ENCODE data around the gene TACR1. TPM values are rescaled to one million over a fixed set of nuclear protein-coding genes. Genes with fewer than 3 reads are reported as not detected.

Gene TACR1
- total RNA-seq, 2 experiments from 2014 or later: not detected

DNA sequence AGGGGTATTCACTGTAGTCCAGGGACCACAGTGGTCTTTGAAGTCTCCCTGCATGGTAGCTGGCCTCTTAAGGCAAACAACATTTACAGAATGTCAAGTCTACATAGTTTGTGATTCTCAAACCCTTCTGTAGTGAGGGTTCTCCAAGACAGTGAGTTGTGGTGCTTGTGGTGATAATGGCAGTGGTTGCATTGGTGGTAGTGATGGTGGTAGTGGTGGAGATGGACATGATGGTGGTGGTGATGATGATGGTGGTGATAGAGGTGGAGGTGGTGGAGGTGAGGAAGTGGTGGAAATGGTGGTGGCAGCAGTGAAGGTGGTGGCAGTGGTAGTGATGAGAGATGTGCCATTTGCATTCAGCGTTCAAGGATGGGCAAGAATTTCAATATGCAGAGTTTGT is 104.9 kb downstream of the TACR1 start:
- Mint-ChIP-seq H3K4me1 (ENCODE audit: low read depth) (no peaks in the 10 kb centered on the region), H3K27ac (no peak overlapping the region), H3K9me3 (no peaks in the 10 kb centered on the region), H3K4me3 (no peak overlapping the region), H3K36me3 (ENCODE audit: low read depth) (no peaks in the 10 kb centered on the region), H3K27me3 (ENCODE audit: low read depth) (no peaks in the 10 kb centered on the region)
- intact Hi-C loops (cut with micrococcal nuclease): no loop called here
- CTCF ChIA-PET: interaction anchor here (0.7 kb wide), 1 partner anchor 619 kb away, joined by 3 read pairs; no protein-coding TSS in a partner anchor
- DNase-seq: no peak

GRCh38 chr2:75090770-75091515 is 108.4 kb downstream of the TACR1 start:
- CTCF ChIA-PET: no interaction called here
- DNase-seq: no peak
- no peaks in the 10 kb centered on the region for H3K36me3 Mint-ChIP-seq (ENCODE audit: low read depth)
- intact Hi-C loops (cut with micrococcal nuclease): no loop called here
- H3K4me1 Mint-ChIP-seq (ENCODE audit: low read depth): no peaks in the 10 kb centered on the region
- no peak overlapping the region for H3K27ac Mint-ChIP-seq
- H3K9me3 Mint-ChIP-seq: no peaks in the 10 kb centered on the region
- H3K27me3 Mint-ChIP-seq (ENCODE audit: low read depth): no peaks in the 10 kb centered on the region
- no peak overlapping the region for H3K4me3 Mint-ChIP-seq

- CTCF ChIA-PET: interaction anchor here (0.9 kb wide), 1 partner anchor 15 kb away, joined by 3 read pairs; no protein-coding TSS in a partner anchor
- Mint-ChIP-seq H3K36me3 (ENCODE audit: low read depth) (no peaks in the 10 kb centered on the region), H3K27me3 (ENCODE audit: low read depth) (no peaks in the 10 kb centered on the region), H3K27ac (no peak overlapping the region), H3K4me3 (no peak overlapping the region), H3K4me1 (ENCODE audit: low read depth) (no peaks in the 10 kb centered on the region), H3K9me3 (no peaks in the 10 kb centered on the region)
- DNase-seq: no peak
- intact Hi-C loops (cut with micrococcal nuclease): no loop called here
These were observed 109.8 kb downstream of the TACR1 start for GRCh38 chr2:75089471-75089870.

- intact Hi-C loops (cut with micrococcal nuclease): no loop called here
- DNase-seq: no peak
- Mint-ChIP-seq H3K36me3 (ENCODE audit: low read depth) (no peaks in the 10 kb centered on the region), H3K4me1 (ENCODE audit: low read depth) (no peaks in the 10 kb centered on the region), H3K27me3 (ENCODE audit: low read depth) (no peaks in the 10 kb centered on the region), H3K4me3 (no peak overlapping the region), H3K27ac (no peak overlapping the region), H3K9me3 (no peaks in the 10 kb centered on the region)
- CTCF ChIA-PET: interaction anchor here (0.6 to 0.9 kb wide), 2 partner anchors 14 to 89 kb away, joined by 3 read pairs; no protein-coding TSS in a partner anchor
These were observed 110.5 kb downstream of the TACR1 start for GRCh38 chr2:75088791-75089190.

- no peak overlapping the region for H3K4me3 Mint-ChIP-seq
- H3K27me3 Mint-ChIP-seq (ENCODE audit: low read depth): no peaks in the 10 kb centered on the region
- intact Hi-C loops (cut with micrococcal nuclease): no loop called here
- no peak overlapping the region for H3K27ac Mint-ChIP-seq
- DNase-seq: no peak
- H3K9me3 Mint-ChIP-seq: no peaks in the 10 kb centered on the region
- H3K4me1 Mint-ChIP-seq (ENCODE audit: low read depth): no peaks in the 10 kb centered on the region
- CTCF ChIA-PET: no interaction called here
- H3K36me3 Mint-ChIP-seq (ENCODE audit: low read depth): no peaks in the 10 kb centered on the region
These were observed 111.6 kb downstream of the TACR1 start for GRCh38 chr2:75087736-75088135.

DNA sequence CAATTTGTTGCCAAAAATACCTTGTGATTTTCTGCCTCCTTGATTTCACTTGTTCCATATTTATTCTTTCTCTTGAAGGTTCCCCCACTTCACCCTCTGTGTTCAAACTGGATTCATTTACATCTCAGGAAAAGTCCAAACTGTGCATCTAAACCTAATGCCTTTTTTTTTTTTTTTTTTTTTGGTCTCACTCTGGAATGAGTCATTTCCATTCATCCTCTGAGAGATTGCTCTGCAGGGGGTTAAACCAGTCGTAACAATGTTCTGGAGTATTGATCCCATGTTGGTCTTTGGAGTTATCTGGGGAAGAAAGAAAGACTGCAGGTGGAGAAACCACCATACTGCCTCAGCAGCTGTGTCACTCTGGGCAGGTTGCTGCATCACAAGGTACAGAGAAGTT is 119.7 kb downstream of the TACR1 start:
- Mint-ChIP-seq H3K27me3 (ENCODE audit: low read depth) (no peaks in the 10 kb centered on the region), H3K27ac (no peak overlapping the region), H3K4me1 (ENCODE audit: low read depth) (no peaks in the 10 kb centered on the region), H3K36me3 (ENCODE audit: low read depth) (peaks cover 7% of the 10 kb centered on the region), H3K9me3 (peaks cover 4% of the 10 kb centered on the region), H3K4me3 (no peak overlapping the region)
- CTCF ChIA-PET: no interaction called here
- intact Hi-C loops (cut with micrococcal nuclease): no loop called here
- no peak for DNase-seq

DNA sequence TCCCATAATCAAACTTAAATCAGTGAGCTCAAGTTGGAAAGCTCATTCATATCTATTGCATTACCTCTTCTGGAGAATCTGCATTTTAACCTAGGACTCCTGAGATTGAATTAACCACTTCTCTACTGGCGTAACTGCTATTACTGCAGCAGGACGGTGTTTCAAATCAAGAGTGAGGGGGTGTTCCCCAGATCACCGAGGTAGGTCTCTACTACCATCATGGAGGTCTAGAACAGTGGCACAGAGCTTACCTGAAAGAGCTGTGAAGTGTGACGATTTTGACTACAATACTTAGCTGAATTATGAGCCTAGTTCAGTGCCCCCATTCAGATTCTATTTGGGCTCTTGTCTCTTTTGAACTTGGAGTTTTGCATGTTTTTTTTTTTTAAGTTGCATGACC is 121.4 kb downstream of the TACR1 start:
- intact Hi-C loops (cut with micrococcal nuclease): no loop called here
- DNase-seq: no peak
- Mint-ChIP-seq H3K36me3 (ENCODE audit: low read depth) (peaks cover 7% of the 10 kb centered on the region), H3K9me3 (peaks cover 4% of the 10 kb centered on the region), H3K27me3 (ENCODE audit: low read depth) (no peaks in the 10 kb centered on the region), H3K27ac (no peak overlapping the region), H3K4me1 (ENCODE audit: low read depth) (no peaks in the 10 kb centered on the region), H3K4me3 (no peak overlapping the region)
- CTCF ChIA-PET: interaction anchor here (1.2 kb wide), 1 partner anchor 10 kb away, joined by 3 read pairs; no protein-coding TSS in a partner anchor

GRCh38 chr2:75076088-75076487 is 123.2 kb downstream of the TACR1 start:
- H3K9me3 Mint-ChIP-seq: no peaks in the 10 kb centered on the region
- no peak overlapping the region for H3K27ac Mint-ChIP-seq
- H3K4me3 Mint-ChIP-seq: no peak overlapping the region
- intact Hi-C loops (cut with micrococcal nuclease): no loop called here
- no peaks in the 10 kb centered on the region for H3K27me3 Mint-ChIP-seq (ENCODE audit: low read depth)
- H3K4me1 Mint-ChIP-seq (ENCODE audit: low read depth): no peaks in the 10 kb centered on the region
- peaks cover 1% of the 10 kb centered on the region for H3K36me3 Mint-ChIP-seq (ENCODE audit: low read depth)
- CTCF ChIA-PET: interaction anchor here (1.3 to 2.0 kb wide), 2 partner anchors 10 to 12 kb away, joined by 4 to 8 read pairs; no protein-coding TSS in a partner anchor
- no peak for DNase-seq

DNA sequence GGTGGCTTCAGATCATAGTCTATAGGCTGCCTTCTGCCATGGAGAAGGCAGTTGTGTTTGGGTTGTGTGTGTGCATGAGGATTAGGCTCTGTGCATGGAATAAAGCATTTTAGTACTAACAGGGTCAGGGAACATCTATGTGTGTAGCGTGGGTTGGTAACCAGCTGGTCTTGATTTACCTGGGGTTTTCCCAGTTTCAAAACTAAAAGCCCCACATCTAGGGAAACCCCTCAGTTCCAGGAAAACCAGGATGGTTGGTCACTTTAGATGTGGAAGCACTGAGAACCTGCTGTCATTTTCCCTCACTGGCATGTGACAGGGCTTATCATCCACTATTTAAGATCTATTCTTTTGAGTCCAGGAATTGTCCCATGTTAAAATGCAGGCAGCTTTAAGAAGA is 124.6 kb downstream of the TACR1 start:
- CTCF ChIA-PET: interaction anchor here (0.7 to 2.0 kb wide), 4 partner anchors 9 to 263 kb away, joined by 3 to 8 read pairs (median 3); no protein-coding TSS in a partner anchor
- Mint-ChIP-seq H3K4me3 (no peak overlapping the region), H3K27ac (no peak overlapping the region), H3K27me3 (ENCODE audit: low read depth) (no peaks in the 10 kb centered on the region), H3K36me3 (ENCODE audit: low read depth) (no peaks in the 10 kb centered on the region), H3K9me3 (no peaks in the 10 kb centered on the region), H3K4me1 (ENCODE audit: low read depth) (no peaks in the 10 kb centered on the region)
- intact Hi-C loops (cut with micrococcal nuclease): no loop called here
- no peak for DNase-seq

DNA sequence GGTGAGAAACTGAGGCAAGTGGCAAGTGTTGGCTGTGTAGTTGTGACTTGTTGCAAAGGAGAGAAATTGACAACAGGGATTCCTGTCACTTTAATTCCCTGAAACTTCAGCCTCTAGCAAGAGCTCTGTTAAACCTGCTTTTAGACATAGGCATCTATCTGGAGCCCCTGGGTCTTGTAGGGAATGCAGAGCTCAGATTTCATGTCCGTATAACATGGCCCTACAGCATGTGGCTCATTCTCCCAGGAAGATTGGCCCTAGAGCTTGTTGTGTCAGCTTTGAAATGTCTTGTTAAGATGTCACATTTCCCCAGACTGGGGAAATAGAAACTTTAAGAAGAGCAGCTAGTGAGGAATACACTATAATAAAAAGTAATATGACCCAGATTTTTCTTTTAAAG is 125.1 kb downstream of the TACR1 start:
- CTCF ChIA-PET: interaction anchor here (0.7 to 2.0 kb wide), 4 partner anchors 8 to 263 kb away, joined by 3 to 8 read pairs (median 3); no protein-coding TSS in a partner anchor
- Mint-ChIP-seq H3K27me3 (ENCODE audit: low read depth) (no peaks in the 10 kb centered on the region), H3K4me1 (ENCODE audit: low read depth) (no peaks in the 10 kb centered on the region), H3K4me3 (no peak overlapping the region), H3K36me3 (ENCODE audit: low read depth) (no peaks in the 10 kb centered on the region), H3K9me3 (no peaks in the 10 kb centered on the region), H3K27ac (no peak overlapping the region)
- DNase-seq: no peak
- intact Hi-C loops (cut with micrococcal nuclease): no loop called here

DNA sequence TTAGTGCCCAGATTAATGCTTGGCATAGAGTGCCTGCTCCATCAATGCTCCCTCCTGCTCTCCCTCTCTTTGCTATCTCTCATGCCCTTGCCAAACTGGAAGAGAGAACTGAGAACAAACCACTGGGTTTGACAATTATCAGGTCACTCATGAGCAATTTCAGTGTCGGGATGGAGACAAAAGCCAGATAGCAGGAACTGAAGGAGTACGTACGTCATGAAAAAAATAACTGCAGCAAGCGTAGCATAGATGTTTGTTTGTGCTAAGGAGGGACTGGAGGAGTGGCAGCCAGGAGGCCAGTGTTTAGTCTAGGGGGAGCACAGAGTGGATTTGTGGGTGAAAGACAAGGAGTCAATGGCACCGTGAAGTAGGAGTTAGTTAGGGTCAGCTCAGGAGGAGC is 127.6 kb downstream of the TACR1 start:
- H3K27ac Mint-ChIP-seq: no peak overlapping the region
- H3K36me3 Mint-ChIP-seq (ENCODE audit: low read depth): peaks cover 2% of the 10 kb centered on the region
- H3K9me3 Mint-ChIP-seq: peaks cover 2% of the 10 kb centered on the region

GRCh38 chr2:75068546-75068945 is 130.8 kb downstream of the TACR1 start:
- DNase-seq: no peak

More for the DNA sequence above, 127.6 kb downstream of the TACR1 start:
- no peaks in the 10 kb centered on the region for H3K27me3 Mint-ChIP-seq (ENCODE audit: low read depth)
- intact Hi-C loops (cut with micrococcal nuclease): no loop called here
- no peaks in the 10 kb centered on the region for H3K4me1 Mint-ChIP-seq (ENCODE audit: low read depth)
- no peak overlapping the region for H3K4me3 Mint-ChIP-seq
- CTCF ChIA-PET: no interaction called here
- no peak for DNase-seq

DNA sequence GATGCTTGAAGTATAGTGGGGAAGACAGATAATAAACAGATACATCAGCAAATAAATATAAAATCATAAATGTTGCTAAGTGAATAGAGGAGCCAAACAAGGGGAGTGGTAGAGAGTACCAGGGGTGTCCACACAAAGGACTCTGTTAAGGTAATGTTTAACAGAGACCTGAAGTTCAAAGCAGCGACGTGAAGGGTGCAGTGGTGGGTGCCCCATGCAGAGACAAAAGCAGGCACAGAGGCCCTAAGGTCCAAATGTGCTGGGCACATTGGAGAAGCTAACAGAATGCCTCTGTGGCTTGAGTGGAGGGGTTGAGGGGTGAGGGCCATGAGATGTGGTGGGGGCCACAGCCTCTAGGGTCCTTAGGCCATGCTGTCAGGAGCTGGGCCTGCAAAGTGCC is 131.8 kb downstream of the TACR1 start:
- Mint-ChIP-seq H3K9me3 (peaks cover 2% of the 10 kb centered on the region), H3K4me3 (no peak overlapping the region), H3K27me3 (ENCODE audit: low read depth) (no peaks in the 10 kb centered on the region), H3K4me1 (ENCODE audit: low read depth) (no peaks in the 10 kb centered on the region), H3K27ac (no peak overlapping the region), H3K36me3 (ENCODE audit: low read depth) (peaks cover 2% of the 10 kb centered on the region)
- DNase-seq: no peak
- intact Hi-C loops (cut with micrococcal nuclease): loop anchor here (5.0 to 10.0 kb wide), 2 partner anchors 397 to 540 kb away; no protein-coding TSS in a partner anchor
- CTCF ChIA-PET: interaction anchor here (0.6 to 2.4 kb wide), 3 partner anchors 9 to 238 kb away, joined by 3 to 8 read pairs (median 4); no protein-coding TSS in a partner anchor

More at GRCh38 chr2:75068546-75068945, 130.8 kb downstream of the TACR1 start:
- Mint-ChIP-seq H3K36me3 (ENCODE audit: low read depth) (peaks cover 2% of the 10 kb centered on the region), H3K27ac (no peak overlapping the region), H3K9me3 (peaks cover 2% of the 10 kb centered on the region), H3K4me3 (no peak overlapping the region), H3K27me3 (ENCODE audit: low read depth) (no peaks in the 10 kb centered on the region), H3K4me1 (ENCODE audit: low read depth) (no peaks in the 10 kb centered on the region)
- CTCF ChIA-PET: interaction anchor here (1.0 to 1.1 kb wide), 2 partner anchors 10 to 148 kb away, joined by 3 to 6 read pairs; no protein-coding TSS in a partner anchor
- intact Hi-C loops (cut with micrococcal nuclease): loop anchor here (5.0 to 10.0 kb wide), 2 partner anchors 396 to 539 kb away; no protein-coding TSS in a partner anchor

All from activated naive CD4-positive, alpha-beta T cell treated with anti-CD3 and anti-CD28 coated beads for 36 hours (primary cell).